HPDE6-E6E7 (cell line): ENCODE data around the gene ST6GALNAC4.

Source experiments
- DNase-seq: peaks from one replicate; pipeline ENCODE4 v3.0.0; 2011; ENCODE audit warnings: missing footprints; ENCODE audit errors: extremely low spot score

The ST6GALNAC4 gene

GRCh38 chr9:127913682-127914081, 3.2 kb downstream of the ST6GALNAC4 start:
- DNase-seq = no peak

- no peak for DNase-seq
Observed at GRCh38 chr9:127912882-127913281, 4.0 kb downstream of the ST6GALNAC4 start.

- no peak for DNase-seq
Observed at GRCh38 chr9:127912296-127912695, 4.5 kb downstream of the ST6GALNAC4 start.

- no peak for DNase-seq
Observed at GRCh38 chr9:127910613-127911205, 6.1 kb downstream of the ST6GALNAC4 start.

GRCh38 chr9:127909839-127910273, 7.0 kb downstream of the ST6GALNAC4 start:
- no peak for DNase-seq

- DNase-seq = no peak
Observed at GRCh38 chr9:127908660-127908926, 8.2 kb downstream of the ST6GALNAC4 start.

GRCh38 chr9:127907867-127908659, 8.8 kb downstream of the ST6GALNAC4 start:
- no peak for DNase-seq

- DNase-seq = no peak
Observed at GRCh38 chr9:127905788-127906191, 11.1 kb downstream of the ST6GALNAC4 start.

- DNase-seq = no peak
Observed at GRCh38 chr9:127905004-127905728, 11.7 kb downstream of the ST6GALNAC4 start.

- no peak for DNase-seq
Observed at GRCh38 chr9:127904561-127905003, 12.3 kb downstream of the ST6GALNAC4 start.

- DNase-seq = no peak
Observed at GRCh38 chr9:127903557-127904475, 13.0 kb downstream of the ST6GALNAC4 start.

- peak; percentile 86 for DNase-seq
Observed at GRCh38 chr9:127899128-127899943, 17.5 kb downstream of the ST6GALNAC4 start, which contains the start of gene ST6GALNAC6. Gene ST6GALNAC6, minus strand, starts transcription at chr9:127899603. Its CDS starts 1,622 bp downstream, at chr9:127897981.

- DNase-seq = no peak
Observed at GRCh38 chr9:127898433-127899127, 18.3 kb downstream of the ST6GALNAC4 start.

- DNase-seq = no peak
Observed at GRCh38 chr9:127897193-127897692, 19.6 kb downstream of the ST6GALNAC4 start.

GRCh38 chr9:127896395-127897192, 20.2 kb downstream of the ST6GALNAC4 start:
- no peak for DNase-seq

- no peak for DNase-seq
Observed at GRCh38 chr9:127895811-127896210, 21.0 kb downstream of the ST6GALNAC4 start.

GRCh38 chr9:127893392-127893791, 23.4 kb downstream of the ST6GALNAC4 start:
- no peak for DNase-seq

GRCh38 chr9:127892831-127893230, 24.0 kb downstream of the ST6GALNAC4 start:
- DNase-seq = no peak

- no peak for DNase-seq
Observed at GRCh38 chr9:127890053-127890452, 26.8 kb downstream of the ST6GALNAC4 start.
